GM21423 (cell line): ENCODE measurements around the gene SLC25A34.
"Not testable (repeated sequence)": the region's sequence is repeated elsewhere in the genome, so short reads cannot be mapped to it uniquely, and the experiment has no call there.

Source experiments
- ATAC-seq: cut with Tn5 transposase; IDR thresholded peaks from one replicate; pipeline ENCODE4 v1.9.1; 2021; ENCODE audit warnings: mild to moderate bottlenecking, moderate library complexity; ENCODE audit not compliant: unreplicated experiment

The SLC25A34 gene

GRCh38 chr1:15736038-15736891 is at the start of gene SLC25A34:
TSS of gene SLC25A34 (plus strand) at chr1:15736258. CDS start at chr1:15736486, 228 bp downstream.
- ATAC-seq = no peak

GRCh38 chr1:15687446-15687845 is 48.6 kb upstream of the SLC25A34 start:
- ATAC-seq = no peak

- no peak for ATAC-seq
Measured at GRCh38 chr1:15690317-15690716, 45.7 kb upstream of the SLC25A34 start.

- ATAC-seq = no peak
Measured at GRCh38 chr1:15691434-15692032, 44.5 kb upstream of the SLC25A34 start.

- no peak for ATAC-seq
Measured at GRCh38 chr1:15692121-15692682, 43.9 kb upstream of the SLC25A34 start.

- no peak for ATAC-seq
Measured at GRCh38 chr1:15693371-15693770, 42.7 kb upstream of the SLC25A34 start.

GRCh38 chr1:15696956-15697521 is 39.0 kb upstream of the SLC25A34 start:
- peak; percentile 96 for ATAC-seq

- ATAC-seq = no peak
Measured at GRCh38 chr1:15698201-15698600, 37.9 kb upstream of the SLC25A34 start.

GRCh38 chr1:15699321-15699720 is 36.7 kb upstream of the SLC25A34 start:
- ATAC-seq = not testable (repeated sequence)

- ATAC-seq = no peak
Measured at GRCh38 chr1:15700508-15700907, 35.5 kb upstream of the SLC25A34 start.

GRCh38 chr1:15701784-15702183 is 34.3 kb upstream of the SLC25A34 start:
- no peak for ATAC-seq

- ATAC-seq = no peak
Measured at GRCh38 chr1:15702722-15703550, 33.1 kb upstream of the SLC25A34 start.

GRCh38 chr1:15703562-15703961 is 32.5 kb upstream of the SLC25A34 start:
- ATAC-seq = no peak

- ATAC-seq = no peak
Measured at GRCh38 chr1:15704526-15705183, 31.4 kb upstream of the SLC25A34 start.

GRCh38 chr1:15705184-15705566 is 30.9 kb upstream of the SLC25A34 start:
- ATAC-seq = no peak

- ATAC-seq = no peak
Measured at GRCh38 chr1:15706751-15707150, 29.3 kb upstream of the SLC25A34 start.

GRCh38 chr1:15707239-15707925 is 28.7 kb upstream of the SLC25A34 start:
- ATAC-seq = no peak

GRCh38 chr1:15708486-15709137 is 27.4 kb upstream of the SLC25A34 start:
- ATAC-seq = no peak

- no peak for ATAC-seq
Measured at GRCh38 chr1:15709226-15709625, 26.8 kb upstream of the SLC25A34 start.
